Measurements from ENCODE around the gene ZNF443.

Gene ZNF443

GRCh38 chr19:12484371-12485051 lies 43.7 kb upstream of the ZNF443 start, which contains the start of gene ZNF709:
ZNF709 (minus strand) TSS chr19:12484816; CDS start chr19:12484657, 159 bp downstream.
- Histone ChIP-seq H3K4me3 (IDR thresholded peaks at IDR 0.05; ENCODE audit: insufficient read depth, low read depth, low read length) (no peak within 1 kb of the TSS), H3K27me3 (ENCODE audit: insufficient read depth, low read depth) (no peaks in the 10 kb centered on the region), H4K20me1 (ENCODE audit: insufficient read depth) (no peaks in the 10 kb centered on the region), H3K4me1 (ENCODE audit: low read depth, poor library complexity, severe bottlenecking) (peaks cover 42% of the 10 kb centered on the region), H3K4me2 (peak within 1 kb of the TSS; percentile 97), H3K36me3 (ENCODE audit: insufficient read depth) (no peaks in the 10 kb centered on the region), H3K9ac (peak within 1 kb of the TSS; percentile 46; the same call in 1 of the 2 replicates), H3K27ac (no peak within 1 kb of the TSS), H3K79me2 (ENCODE audit: insufficient read depth, low read depth) (peaks cover 20% of the 10 kb centered on the region; the same call in 1 of the 2 replicates), H2AFZ (ENCODE audit: low read depth) (peak within 1 kb of the TSS; percentile 100)
- TF ChIP-seq CTCF (conservative IDR thresholded peaks at IDR 0.05; ENCODE audit: low read depth, low read length) = no peak

- no peak overlapping the region for H3K27ac ChIP-seq
- H3K4me2 ChIP-seq = peak overlapping the region; percentile 97
- H3K4me3 ChIP-seq (IDR thresholded peaks at IDR 0.05; ENCODE audit: insufficient read depth, low read depth, low read length) = no peak overlapping the region
- H3K27me3 ChIP-seq (ENCODE audit: insufficient read depth, low read depth) = no peaks in the 10 kb centered on the region
- H2AFZ ChIP-seq (ENCODE audit: low read depth) = peak overlapping the region; percentile 100
- TF ChIP-seq CTCF (conservative IDR thresholded peaks at IDR 0.05; ENCODE audit: low read depth, low read length) = no peak
- H3K79me2 ChIP-seq (ENCODE audit: insufficient read depth, low read depth) = peaks cover 20% of the 10 kb centered on the region; the same call in 1 of the 2 replicates
- peak overlapping the region; percentile 46; the same call in 1 of the 2 replicates for H3K9ac ChIP-seq
- peaks cover 43% of the 10 kb centered on the region for H3K4me1 ChIP-seq (ENCODE audit: low read depth, poor library complexity, severe bottlenecking)
- H4K20me1 ChIP-seq (ENCODE audit: insufficient read depth) = no peaks in the 10 kb centered on the region
- H3K36me3 ChIP-seq (ENCODE audit: insufficient read depth) = no peaks in the 10 kb centered on the region
Observed at GRCh38 chr19:12484011-12484370, 43.2 kb upstream of the ZNF443 start.

DNA sequence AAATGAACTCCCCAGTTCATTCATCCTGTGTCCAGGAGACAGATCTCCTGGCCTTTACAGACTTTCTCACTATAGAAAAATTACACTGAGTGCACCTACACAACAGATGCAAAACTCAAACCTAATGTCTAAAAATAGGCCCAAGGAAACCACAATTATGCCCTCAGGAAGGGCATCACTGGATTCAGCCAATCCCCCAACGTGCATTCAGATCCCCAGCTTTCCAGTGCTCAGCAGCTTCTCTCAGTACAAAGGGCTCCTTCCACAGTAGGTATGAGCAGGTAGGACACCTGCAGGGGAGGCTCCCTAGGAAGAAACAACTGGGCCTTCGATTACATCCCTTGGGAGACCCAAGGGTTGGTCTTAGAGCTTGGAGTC lies 41.7 kb upstream of the ZNF443 start:
- Histone ChIP-seq H3K4me3 (IDR thresholded peaks at IDR 0.05; ENCODE audit: insufficient read depth, low read depth, low read length) (no peak overlapping the region), H3K9ac (no peak overlapping the region; the same call in 1 of the 2 replicates), H3K79me2 (ENCODE audit: insufficient read depth, low read depth) (peaks cover 20% of the 10 kb centered on the region; the same call in 1 of the 2 replicates), H3K36me3 (ENCODE audit: insufficient read depth) (no peaks in the 10 kb centered on the region), H3K27me3 (ENCODE audit: insufficient read depth, low read depth) (no peaks in the 10 kb centered on the region), H2AFZ (ENCODE audit: low read depth) (no peak overlapping the region), H4K20me1 (ENCODE audit: insufficient read depth) (no peaks in the 10 kb centered on the region), H3K27ac (peak overlapping the region; percentile 41), H3K4me1 (ENCODE audit: low read depth, poor library complexity, severe bottlenecking) (peaks cover 50% of the 10 kb centered on the region), H3K4me2 (peak overlapping the region; percentile 41)
- TF ChIP-seq CTCF (conservative IDR thresholded peaks at IDR 0.05; ENCODE audit: low read depth, low read length) = no peak

- no peak for TF ChIP-seq CTCF (conservative IDR thresholded peaks at IDR 0.05; ENCODE audit: low read depth, low read length)
- peaks cover 20% of the 10 kb centered on the region; the same call in 1 of the 2 replicates for H3K79me2 ChIP-seq (ENCODE audit: insufficient read depth, low read depth)
- no peaks in the 10 kb centered on the region for H3K36me3 ChIP-seq (ENCODE audit: insufficient read depth)
- no peaks in the 10 kb centered on the region for H3K27me3 ChIP-seq (ENCODE audit: insufficient read depth, low read depth)
- H3K27ac ChIP-seq = peak overlapping the region; percentile 41
- no peak overlapping the region for H3K4me3 ChIP-seq (IDR thresholded peaks at IDR 0.05; ENCODE audit: insufficient read depth, low read depth, low read length)
- peaks cover 50% of the 10 kb centered on the region for H3K4me1 ChIP-seq (ENCODE audit: low read depth, poor library complexity, severe bottlenecking)
- H3K9ac ChIP-seq = no peak overlapping the region; the same call in 1 of the 2 replicates
- no peaks in the 10 kb centered on the region for H4K20me1 ChIP-seq (ENCODE audit: insufficient read depth)
- H3K4me2 ChIP-seq = peak overlapping the region; percentile 41
- no peak overlapping the region for H2AFZ ChIP-seq (ENCODE audit: low read depth)
Observed at GRCh38 chr19:12481781-12482508, 41.1 kb upstream of the ZNF443 start.

Data from KMS-11 (cell line).